CD4-positive, alpha-beta T cell treated with Interleukin-2 at 100 ng/mL for 4 hours (primary cell): ENCODE data around the gene ZNF552.
"Not testable (repeated sequence)": the region's sequence is repeated elsewhere in the genome, so short reads cannot be mapped to it uniquely, and the experiment has no call there.

Source experiments
- DNase-seq: peaks from one replicate; pipeline ENCODE4 v3.0.0-alpha.2; 2020; ENCODE audit warnings: low spot score

ZNF552 gene

GRCh38 chr19:57818378-57818777 lies 3.7 kb upstream of the ZNF552 start:
- no peak for DNase-seq

GRCh38 chr19:57817976-57818375 lies 3.3 kb upstream of the ZNF552 start:
- no peak for DNase-seq

- no peak for DNase-seq
Measured at GRCh38 chr19:57816652-57817051, 1.9 kb upstream of the ZNF552 start.

- no peak for DNase-seq
Measured at GRCh38 chr19:57815247-57816075, 748 bp upstream of the ZNF552 start.

- no peak for DNase-seq
Measured at GRCh38 chr19:57813919-57814504, 701 bp downstream of the ZNF552 start.

- DNase-seq = not testable (repeated sequence)
Measured at GRCh38 chr19:57812975-57813820, 1.5 kb downstream of the ZNF552 start.

GRCh38 chr19:57812226-57812625 lies 2.5 kb downstream of the ZNF552 start:
- no peak for DNase-seq

- DNase-seq = not testable (repeated sequence)
Measured at GRCh38 chr19:57810410-57811295, 4.1 kb downstream of the ZNF552 start.

- no peak for DNase-seq
Measured at GRCh38 chr19:57807541-57807940, 7.2 kb downstream of the ZNF552 start.

GRCh38 chr19:57803594-57804325 lies 11.0 kb downstream of the ZNF552 start:
- no peak for DNase-seq

- no peak for DNase-seq
Measured at GRCh38 chr19:57803265-57803593, 11.5 kb downstream of the ZNF552 start.

- DNase-seq = no peak
Measured at GRCh38 chr19:57802269-57802668, 12.4 kb downstream of the ZNF552 start.

GRCh38 chr19:57800696-57801095 lies 14.0 kb downstream of the ZNF552 start:
- DNase-seq = no peak

GRCh38 chr19:57796580-57796979 lies 18.1 kb downstream of the ZNF552 start:
- not testable (repeated sequence) for DNase-seq

GRCh38 chr19:57789288-57789687 lies 25.4 kb downstream of the ZNF552 start:
- DNase-seq = no peak

GRCh38 chr19:57788114-57788692 lies 26.5 kb downstream of the ZNF552 start:
- no peak for DNase-seq

- no peak for DNase-seq
Measured at GRCh38 chr19:57786906-57787305, 27.8 kb downstream of the ZNF552 start.

- DNase-seq = no peak
Measured at GRCh38 chr19:57786286-57786685, 28.4 kb downstream of the ZNF552 start.

- DNase-seq = no peak
Measured at GRCh38 chr19:57779220-57779845, 35.4 kb downstream of the ZNF552 start.

- DNase-seq = no peak
Measured at GRCh38 chr19:57778336-57778735, 36.4 kb downstream of the ZNF552 start.
